ENCODE results near the gene FOLH1.
"Not testable (repeated sequence)": the region's sequence is repeated elsewhere in the genome, so short reads cannot be mapped to it uniquely, and the experiment has no call there.

DNA sequence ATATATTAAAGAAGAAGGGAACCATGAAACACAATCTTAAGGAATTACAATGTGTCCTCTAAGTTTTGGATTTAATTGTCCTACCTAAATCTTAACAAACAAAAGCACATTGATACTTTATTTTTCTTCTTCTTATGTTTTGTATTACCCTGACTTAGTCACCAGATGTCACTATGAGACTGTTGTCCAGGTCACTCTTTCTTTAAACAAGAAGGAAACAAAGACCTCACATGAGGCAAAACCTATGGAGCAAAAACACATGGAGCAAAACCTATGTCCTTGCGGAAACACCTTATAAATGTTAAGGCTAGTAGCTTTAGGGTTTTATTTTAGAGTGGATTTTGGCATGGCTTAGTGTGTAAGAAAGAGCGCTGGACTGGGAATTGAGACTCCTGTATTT, 20.7 kb upstream of the FOLH1 start:
- TF ChIP-seq, protein P1, sequence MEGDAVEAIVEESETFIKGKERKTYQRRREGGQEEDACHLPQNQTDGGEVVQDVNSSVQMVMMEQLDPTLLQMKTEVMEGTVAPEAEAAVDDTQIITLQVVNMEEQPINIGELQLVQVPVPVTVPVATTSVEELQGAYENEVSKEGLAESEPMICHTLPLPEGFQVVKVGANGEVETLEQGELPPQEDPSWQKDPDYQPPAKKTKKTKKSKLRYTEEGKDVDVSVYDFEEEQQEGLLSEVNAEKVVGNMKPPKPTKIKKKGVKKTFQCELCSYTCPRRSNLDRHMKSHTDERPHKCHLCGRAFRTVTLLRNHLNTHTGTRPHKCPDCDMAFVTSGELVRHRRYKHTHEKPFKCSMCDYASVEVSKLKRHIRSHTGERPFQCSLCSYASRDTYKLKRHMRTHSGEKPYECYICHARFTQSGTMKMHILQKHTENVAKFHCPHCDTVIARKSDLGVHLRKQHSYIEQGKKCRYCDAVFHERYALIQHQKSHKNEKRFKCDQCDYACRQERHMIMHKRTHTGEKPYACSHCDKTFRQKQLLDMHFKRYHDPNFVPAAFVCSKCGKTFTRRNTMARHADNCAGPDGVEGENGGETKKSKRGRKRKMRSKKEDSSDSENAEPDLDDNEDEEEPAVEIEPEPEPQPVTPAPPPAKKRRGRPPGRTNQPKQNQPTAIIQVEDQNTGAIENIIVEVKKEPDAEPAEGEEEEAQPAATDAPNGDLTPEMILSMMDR (IDR thresholded peaks at IDR 0.05; ENCODE audit: low read depth, low read length), result peak; percentile 41
- not testable (repeated sequence) for TF ChIP-seq EZH2phosphoT487 (IDR thresholded peaks at IDR 0.05; ENCODE audit: low read depth)

All from OCI-LY3 (cell line).